ENCODE data around the gene TRAPPC8. TPM values are rescaled to one million over a fixed set of nuclear protein-coding genes. Genes with fewer than 3 reads are reported as not detected.

The TRAPPC8 gene, protein sequence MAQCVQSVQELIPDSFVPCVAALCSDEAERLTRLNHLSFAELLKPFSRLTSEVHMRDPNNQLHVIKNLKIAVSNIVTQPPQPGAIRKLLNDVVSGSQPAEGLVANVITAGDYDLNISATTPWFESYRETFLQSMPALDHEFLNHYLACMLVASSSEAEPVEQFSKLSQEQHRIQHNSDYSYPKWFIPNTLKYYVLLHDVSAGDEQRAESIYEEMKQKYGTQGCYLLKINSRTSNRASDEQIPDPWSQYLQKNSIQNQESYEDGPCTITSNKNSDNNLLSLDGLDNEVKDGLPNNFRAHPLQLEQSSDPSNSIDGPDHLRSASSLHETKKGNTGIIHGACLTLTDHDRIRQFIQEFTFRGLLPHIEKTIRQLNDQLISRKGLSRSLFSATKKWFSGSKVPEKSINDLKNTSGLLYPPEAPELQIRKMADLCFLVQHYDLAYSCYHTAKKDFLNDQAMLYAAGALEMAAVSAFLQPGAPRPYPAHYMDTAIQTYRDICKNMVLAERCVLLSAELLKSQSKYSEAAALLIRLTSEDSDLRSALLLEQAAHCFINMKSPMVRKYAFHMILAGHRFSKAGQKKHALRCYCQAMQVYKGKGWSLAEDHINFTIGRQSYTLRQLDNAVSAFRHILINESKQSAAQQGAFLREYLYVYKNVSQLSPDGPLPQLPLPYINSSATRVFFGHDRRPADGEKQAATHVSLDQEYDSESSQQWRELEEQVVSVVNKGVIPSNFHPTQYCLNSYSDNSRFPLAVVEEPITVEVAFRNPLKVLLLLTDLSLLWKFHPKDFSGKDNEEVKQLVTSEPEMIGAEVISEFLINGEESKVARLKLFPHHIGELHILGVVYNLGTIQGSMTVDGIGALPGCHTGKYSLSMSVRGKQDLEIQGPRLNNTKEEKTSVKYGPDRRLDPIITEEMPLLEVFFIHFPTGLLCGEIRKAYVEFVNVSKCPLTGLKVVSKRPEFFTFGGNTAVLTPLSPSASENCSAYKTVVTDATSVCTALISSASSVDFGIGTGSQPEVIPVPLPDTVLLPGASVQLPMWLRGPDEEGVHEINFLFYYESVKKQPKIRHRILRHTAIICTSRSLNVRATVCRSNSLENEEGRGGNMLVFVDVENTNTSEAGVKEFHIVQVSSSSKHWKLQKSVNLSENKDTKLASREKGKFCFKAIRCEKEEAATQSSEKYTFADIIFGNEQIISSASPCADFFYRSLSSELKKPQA (N-terminal part only)
- total RNA-seq = 14.6 and 23.1 TPM in 2 replicates

DNA sequence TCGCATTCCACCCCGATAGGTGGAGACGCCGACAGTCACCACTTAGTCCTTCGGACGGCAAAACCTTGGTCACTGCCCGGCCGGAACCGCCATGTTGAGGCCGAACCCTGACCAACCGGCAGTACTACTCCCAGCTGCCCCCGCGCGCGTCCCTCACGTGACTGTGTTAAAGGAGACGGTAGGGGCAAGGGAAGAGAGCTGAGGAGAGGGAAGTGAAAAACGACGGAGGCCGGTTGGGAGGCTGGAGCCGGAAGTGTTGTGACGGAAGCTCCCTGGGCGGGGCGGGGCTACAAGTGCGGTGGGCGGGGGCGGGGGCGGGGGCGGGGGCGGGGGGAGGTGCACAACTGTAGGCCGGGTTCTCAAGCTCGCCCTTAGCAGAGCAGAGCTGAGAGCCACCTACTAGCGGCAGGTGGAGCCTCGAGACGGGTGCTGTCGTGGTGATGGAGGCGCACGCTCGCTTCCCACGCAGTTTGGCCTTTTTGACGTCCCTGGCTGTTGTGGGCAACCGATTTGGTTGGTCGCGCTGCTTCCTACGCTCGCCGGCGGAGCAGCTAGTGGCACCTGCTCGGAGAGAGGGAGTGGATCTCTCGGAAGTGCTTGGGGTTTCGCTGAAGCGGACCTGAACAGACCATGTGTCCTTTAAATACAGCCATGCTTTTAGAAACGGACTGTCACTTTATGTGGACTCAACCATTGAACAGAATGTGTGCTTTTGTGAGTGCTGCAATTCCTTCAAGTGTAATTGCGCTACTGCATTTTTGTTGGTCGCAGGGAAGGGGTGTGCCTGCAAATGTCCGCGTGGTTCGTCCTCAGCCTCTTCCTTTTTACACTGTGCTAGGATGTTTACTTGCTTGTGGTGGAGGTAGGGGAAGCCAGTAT lies at the start of gene TRAPPC8:
TRAPPC8 (minus strand) TSS at position 130 of the 879 bp plus-strand sequence. CDS start 364 bp downstream, outside the sequence.
- TF ChIP-seq CTCF (conservative IDR thresholded peaks at IDR 0.05; ENCODE audit: low read depth, low read length) = peak; percentile 21
- peak within 1 kb of the TSS; percentile 73 for H3K4me3 ChIP-seq (ENCODE audit: low read depth, low read length)
- peak; percentile 90 for DNase-seq (ENCODE audit: low read depth)

DNA sequence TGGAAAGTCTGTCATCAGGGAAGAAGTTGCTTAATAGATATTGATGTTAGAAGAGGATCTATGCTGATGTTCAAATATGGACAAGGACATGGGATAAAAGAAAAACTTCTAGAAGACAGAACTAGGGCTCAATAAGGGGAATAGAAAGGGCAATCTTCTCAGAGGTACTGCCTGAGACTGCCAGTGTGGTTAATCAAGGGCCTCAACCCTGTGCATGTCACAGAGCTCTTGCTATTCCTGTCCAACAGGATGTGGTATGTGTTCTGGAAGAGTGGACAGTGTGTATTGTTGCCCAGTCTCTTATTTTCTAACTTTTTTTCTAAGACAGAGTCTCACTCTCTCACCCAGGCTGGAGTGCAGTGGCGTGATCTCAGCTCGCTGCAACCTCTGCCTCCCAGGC lies 47.9 kb upstream of the TRAPPC8 start:
- no peak overlapping the region for H3K4me3 ChIP-seq (ENCODE audit: low read depth, low read length)
- DNase-seq (ENCODE audit: low read depth) = peak; percentile 13
- TF ChIP-seq CTCF (conservative IDR thresholded peaks at IDR 0.05; ENCODE audit: low read depth, low read length) = no peak

DNA sequence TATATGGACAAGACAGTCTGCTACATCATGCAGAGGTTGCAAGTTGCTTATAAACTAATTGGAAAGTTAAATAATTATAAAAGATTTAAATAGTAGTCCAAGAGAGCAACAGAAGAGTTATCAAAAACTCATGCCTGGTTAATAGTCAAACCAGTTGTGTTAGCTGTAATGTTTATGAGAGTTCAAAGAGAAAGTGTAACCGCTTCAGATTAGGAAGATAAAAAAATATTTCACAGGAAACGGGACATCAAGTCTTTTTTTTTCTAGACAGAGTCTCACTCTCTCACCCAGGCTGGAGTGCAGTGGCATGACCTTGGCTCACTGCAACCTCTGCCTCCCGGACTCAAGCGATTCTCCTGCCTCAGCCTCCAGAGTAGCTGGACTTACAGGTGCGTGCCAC lies 41.0 kb upstream of the TRAPPC8 start:
- no peak for TF ChIP-seq CTCF (conservative IDR thresholded peaks at IDR 0.05; ENCODE audit: low read depth, low read length)
- DNase-seq (ENCODE audit: low read depth) = no peak

DNA sequence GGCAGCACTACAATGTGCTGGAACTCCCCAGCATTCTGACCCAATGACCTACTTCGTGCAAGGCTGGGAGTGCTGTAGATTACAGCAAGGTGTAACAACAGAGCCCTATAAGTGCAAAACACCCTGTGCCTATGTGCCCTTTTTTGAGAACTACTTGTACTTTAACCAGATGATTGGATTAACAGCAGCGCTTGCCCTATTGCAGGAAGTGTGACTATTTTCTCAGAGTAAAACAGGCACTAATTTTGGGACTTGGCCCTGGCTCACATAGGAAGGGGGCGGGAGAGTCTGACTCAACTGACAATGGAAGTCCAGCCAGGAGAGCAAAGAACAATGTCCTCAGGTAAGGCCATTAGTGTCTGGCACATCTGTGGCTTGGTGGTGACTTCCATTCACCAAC lies 40.1 kb upstream of the TRAPPC8 start:
- no peak for TF ChIP-seq CTCF (conservative IDR thresholded peaks at IDR 0.05; ENCODE audit: low read depth, low read length)
- DNase-seq (ENCODE audit: low read depth) = no peak
- no peak overlapping the region for H3K4me3 ChIP-seq (ENCODE audit: low read depth, low read length)

More for the DNA sequence above, 41.0 kb upstream of the TRAPPC8 start:
- no peak overlapping the region for H3K4me3 ChIP-seq (ENCODE audit: low read depth, low read length)

GRCh38 chr18:31980863-31981262 lies 37.9 kb upstream of the TRAPPC8 start:
- TF ChIP-seq CTCF (conservative IDR thresholded peaks at IDR 0.05; ENCODE audit: low read depth, low read length) = no peak
- H3K4me3 ChIP-seq (ENCODE audit: low read depth, low read length) = no peak overlapping the region
- DNase-seq (ENCODE audit: low read depth) = no peak

DNA sequence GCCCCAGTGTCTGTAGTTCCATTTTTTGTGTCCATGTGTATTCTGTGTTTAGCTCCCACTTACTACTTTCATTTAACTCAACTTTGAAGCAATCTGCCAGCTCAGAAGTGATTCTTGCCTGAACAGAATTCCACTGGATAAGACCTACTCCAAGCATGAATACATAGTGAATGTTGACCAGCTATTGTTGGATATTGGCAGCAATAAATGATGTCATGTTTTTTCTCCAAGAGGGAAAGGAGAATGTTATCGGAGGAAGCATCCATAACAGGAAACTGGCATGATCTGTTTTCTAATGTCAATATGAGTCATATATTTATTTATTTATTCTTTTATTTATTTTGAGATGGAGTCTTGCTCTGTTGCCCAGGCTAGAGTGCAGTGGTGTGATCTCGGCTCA lies 36.8 kb upstream of the TRAPPC8 start:
- H3K4me3 ChIP-seq (ENCODE audit: low read depth, low read length) = no peak overlapping the region
- no peak for DNase-seq (ENCODE audit: low read depth)
- no peak for TF ChIP-seq CTCF (conservative IDR thresholded peaks at IDR 0.05; ENCODE audit: low read depth, low read length)
